Endothelial cell of umbilical vein (primary cell): ENCODE results near the gene ARHGAP21.

Source experiments
- POLR2A ChIP-seq: IDR thresholded peaks from 2 replicates; pipeline ENCODE4 v1.6.1; 2012; ENCODE audit warnings: low read depth, mild to moderate bottlenecking, control low read depth, low read length
- POLR2AphosphoS5 ChIP-seq: IDR thresholded peaks from 2 replicates; pipeline ENCODE4 v1.6.1; 2012; ENCODE audit warnings: low read depth, mild to moderate bottlenecking, control low read depth, low read length, moderate library complexity; ENCODE audit not compliant: insufficient read depth

- no peak for TF ChIP-seq POLR2AphosphoS5
- TF ChIP-seq POLR2A: no peak
Observed at GRCh38 chr10:24574161-24574560, 149.5 kb downstream of the ARHGAP21 start.
